Testis (tissue), 2 donors: Measurements from ENCODE around the gene ZNF613.
"Not testable (repeated sequence)": the region's sequence is repeated elsewhere in the genome, so short reads cannot be mapped to it uniquely, and the experiment has no call there.

Source experiments
- POLR2A ChIP-seq: fragments of 450-650 bp; IDR thresholded peaks from one replicate; pipeline ENCODE4 v1.6.1; 2017; ENCODE audit warnings: antibody characterized with exemption, mild to moderate bottlenecking, moderate library complexity
- TF ChIP-seq, protein P1 (sequence below), 3 experiments: fragments of 450-650 bp in 2 of 3; fragments of 200-600 bp in 1 of 3; sonication (generic) in 1 of 3; IDR thresholded peaks; one replicate each; pipeline ENCODE4 v1.5.1; 2016 to 2019; ENCODE audit warnings: antibody characterized with exemption in 3 of 3, mild to moderate bottlenecking in 2 of 3, moderate library complexity in 1 of 3

DNA sequence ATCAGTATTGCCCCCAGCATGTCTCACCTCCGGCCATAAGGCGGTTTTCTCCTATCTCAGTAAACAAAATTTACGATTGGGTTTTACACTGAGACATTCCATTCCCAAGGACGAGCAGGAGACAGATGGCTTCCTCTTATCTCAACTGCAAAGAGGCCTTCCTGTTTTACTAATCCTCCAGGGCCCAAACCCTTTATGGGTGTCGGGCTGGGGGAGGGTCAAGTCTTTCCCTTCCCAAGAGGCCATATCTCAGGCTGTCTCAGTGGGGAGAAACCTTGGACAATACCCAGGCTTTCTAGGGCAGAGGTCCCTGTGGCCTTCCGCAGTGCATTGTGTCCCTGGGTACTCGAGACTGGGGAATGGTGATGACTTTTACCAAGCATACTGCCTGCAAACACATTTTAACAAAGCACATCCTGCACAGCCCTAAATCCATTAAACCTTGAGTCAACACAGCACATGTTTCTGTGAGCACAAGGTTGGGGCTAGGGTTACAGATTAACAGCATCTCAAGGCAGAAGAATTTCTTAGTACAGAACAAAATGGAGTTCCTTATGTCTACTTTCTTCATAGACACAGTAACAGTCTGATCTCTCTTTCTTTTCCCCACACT is 33.5 kb downstream of the ZNF613 start:
- TF ChIP-seq POLR2A, result not testable (repeated sequence)
- TF ChIP-seq, protein P1, sequence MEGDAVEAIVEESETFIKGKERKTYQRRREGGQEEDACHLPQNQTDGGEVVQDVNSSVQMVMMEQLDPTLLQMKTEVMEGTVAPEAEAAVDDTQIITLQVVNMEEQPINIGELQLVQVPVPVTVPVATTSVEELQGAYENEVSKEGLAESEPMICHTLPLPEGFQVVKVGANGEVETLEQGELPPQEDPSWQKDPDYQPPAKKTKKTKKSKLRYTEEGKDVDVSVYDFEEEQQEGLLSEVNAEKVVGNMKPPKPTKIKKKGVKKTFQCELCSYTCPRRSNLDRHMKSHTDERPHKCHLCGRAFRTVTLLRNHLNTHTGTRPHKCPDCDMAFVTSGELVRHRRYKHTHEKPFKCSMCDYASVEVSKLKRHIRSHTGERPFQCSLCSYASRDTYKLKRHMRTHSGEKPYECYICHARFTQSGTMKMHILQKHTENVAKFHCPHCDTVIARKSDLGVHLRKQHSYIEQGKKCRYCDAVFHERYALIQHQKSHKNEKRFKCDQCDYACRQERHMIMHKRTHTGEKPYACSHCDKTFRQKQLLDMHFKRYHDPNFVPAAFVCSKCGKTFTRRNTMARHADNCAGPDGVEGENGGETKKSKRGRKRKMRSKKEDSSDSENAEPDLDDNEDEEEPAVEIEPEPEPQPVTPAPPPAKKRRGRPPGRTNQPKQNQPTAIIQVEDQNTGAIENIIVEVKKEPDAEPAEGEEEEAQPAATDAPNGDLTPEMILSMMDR (IDR thresholded peaks at IDR 0.05), result not testable (repeated sequence)
